Stomach (tissue), 4 donors: ENCODE results near the gene RYR3.

Source experiments
- EP300 ChIP-seq: sonication (generic); formaldehyde crosslinking; IDR thresholded peaks from one replicate; pipeline ENCODE4 v1.6.1; 2017; ENCODE audit warnings: antibody characterized with exemption
- POLR2A ChIP-seq, 4 donors: fragments of 450-650 bp; IDR thresholded peaks; one replicate each; pipeline ENCODE4 v1.6.1; 2016; ENCODE audit warnings: antibody characterized with exemption in 4 of 4, control low read depth in 2 of 4, mild to moderate bottlenecking in 1 of 4, moderate library complexity in 1 of 4
- POLR2AphosphoS5 ChIP-seq, 3 donors: sonication (generic); formaldehyde crosslinking; IDR thresholded peaks; one replicate each; pipeline ENCODE4 v1.6.1; 2016; ENCODE audit warnings: antibody characterized with exemption in 3 of 3
- TF ChIP-seq, protein P1 (sequence below), 7 experiments: fragments of 450-650 bp in 4 of 7; fragments of 200-600 bp in 3 of 7; sonication (generic) in 3 of 7; IDR thresholded peaks; one replicate each; pipeline ENCODE4 v1.5.1; 2016 to 2019; ENCODE audit warnings: antibody characterized with exemption in 7 of 7, control low read depth in 2 of 7, mild to moderate bottlenecking in 1 of 7

DNA sequence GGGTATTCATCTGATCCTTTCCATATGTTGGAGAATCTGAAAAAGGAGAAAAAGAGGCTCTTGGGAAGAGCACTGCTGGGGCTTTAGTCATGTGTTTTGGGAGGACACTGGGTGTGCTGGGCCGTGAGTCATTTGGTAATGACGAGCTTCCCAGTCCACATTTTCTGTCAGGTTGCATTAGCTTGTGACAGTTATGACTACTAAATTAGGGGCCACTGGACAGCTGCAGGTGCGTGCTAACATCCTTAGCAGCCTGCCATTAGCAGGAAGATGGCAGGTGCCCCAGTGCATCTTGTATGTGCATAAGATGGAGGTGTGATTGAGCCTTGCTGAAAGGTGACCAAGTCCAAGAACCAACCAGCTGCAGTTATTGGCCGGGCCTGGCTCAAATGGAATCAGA is 242.4 kb downstream of the RYR3 start:
- no peak for TF ChIP-seq POLR2A (IDR thresholded peaks at IDR 0.05)
- TF ChIP-seq, protein P1, sequence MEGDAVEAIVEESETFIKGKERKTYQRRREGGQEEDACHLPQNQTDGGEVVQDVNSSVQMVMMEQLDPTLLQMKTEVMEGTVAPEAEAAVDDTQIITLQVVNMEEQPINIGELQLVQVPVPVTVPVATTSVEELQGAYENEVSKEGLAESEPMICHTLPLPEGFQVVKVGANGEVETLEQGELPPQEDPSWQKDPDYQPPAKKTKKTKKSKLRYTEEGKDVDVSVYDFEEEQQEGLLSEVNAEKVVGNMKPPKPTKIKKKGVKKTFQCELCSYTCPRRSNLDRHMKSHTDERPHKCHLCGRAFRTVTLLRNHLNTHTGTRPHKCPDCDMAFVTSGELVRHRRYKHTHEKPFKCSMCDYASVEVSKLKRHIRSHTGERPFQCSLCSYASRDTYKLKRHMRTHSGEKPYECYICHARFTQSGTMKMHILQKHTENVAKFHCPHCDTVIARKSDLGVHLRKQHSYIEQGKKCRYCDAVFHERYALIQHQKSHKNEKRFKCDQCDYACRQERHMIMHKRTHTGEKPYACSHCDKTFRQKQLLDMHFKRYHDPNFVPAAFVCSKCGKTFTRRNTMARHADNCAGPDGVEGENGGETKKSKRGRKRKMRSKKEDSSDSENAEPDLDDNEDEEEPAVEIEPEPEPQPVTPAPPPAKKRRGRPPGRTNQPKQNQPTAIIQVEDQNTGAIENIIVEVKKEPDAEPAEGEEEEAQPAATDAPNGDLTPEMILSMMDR (IDR thresholded peaks at IDR 0.05), result no peak
- TF ChIP-seq POLR2AphosphoS5 (IDR thresholded peaks at IDR 0.05), result no peak
- no peak for TF ChIP-seq EP300
